Smooth muscle cell of the brain vasculature (primary cell): ENCODE measurements around the gene TVP23A.
"Not testable (repeated sequence)": the region's sequence is repeated elsewhere in the genome, so short reads cannot be mapped to it uniquely, and the experiment has no call there.

ENCODE experiments used
- DNase-seq: peaks from one replicate; pipeline ENCODE4 v3.0.0-alpha.2; 2012; ENCODE audit warnings: low read depth, low spot score

Gene TVP23A

DNA sequence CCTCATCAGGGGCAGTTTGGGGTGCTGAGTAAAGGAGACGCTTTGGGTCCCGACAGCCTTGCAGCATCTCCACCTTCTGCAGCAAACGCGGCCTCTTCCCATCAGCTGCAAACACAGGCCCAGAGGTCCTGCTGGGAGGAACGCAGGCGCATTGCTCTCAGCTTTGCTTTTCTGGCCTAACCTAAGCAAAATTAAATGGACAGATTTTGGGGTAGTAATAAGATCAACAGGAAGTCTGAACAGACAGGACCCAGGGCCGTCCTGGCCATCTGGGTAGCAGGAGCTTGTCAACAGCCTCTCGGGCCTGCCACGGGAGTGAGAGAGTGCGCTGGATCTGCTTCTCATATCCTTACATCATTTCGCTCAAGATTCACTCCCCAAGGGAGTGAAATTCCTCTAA lies 67.8 kb downstream of the TVP23A start:
- no peak for DNase-seq

DNA sequence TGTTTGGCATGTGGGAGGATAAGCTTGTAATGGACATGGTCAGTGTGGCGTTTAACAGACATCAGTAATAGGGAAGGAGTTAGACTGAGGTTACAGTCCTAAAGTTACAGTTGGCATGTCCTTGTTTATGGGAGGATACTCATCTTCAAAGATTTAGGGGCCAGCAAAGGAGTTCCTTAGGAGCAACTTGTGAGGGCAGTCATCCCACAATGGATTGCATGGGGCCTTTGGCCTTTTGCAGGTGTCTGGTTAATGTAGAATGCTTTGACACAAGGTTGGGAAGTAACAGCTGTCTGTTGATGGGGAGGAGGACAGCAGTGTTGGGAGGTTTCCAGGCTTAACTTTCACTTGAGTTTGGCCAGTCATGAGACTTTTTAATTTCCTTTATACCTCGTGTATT lies 72.8 kb downstream of the TVP23A start:
- no peak for DNase-seq

GRCh38 chr16:10744370-10745030 lies 74.1 kb downstream of the TVP23A start:
- DNase-seq = peak; percentile 26

DNA sequence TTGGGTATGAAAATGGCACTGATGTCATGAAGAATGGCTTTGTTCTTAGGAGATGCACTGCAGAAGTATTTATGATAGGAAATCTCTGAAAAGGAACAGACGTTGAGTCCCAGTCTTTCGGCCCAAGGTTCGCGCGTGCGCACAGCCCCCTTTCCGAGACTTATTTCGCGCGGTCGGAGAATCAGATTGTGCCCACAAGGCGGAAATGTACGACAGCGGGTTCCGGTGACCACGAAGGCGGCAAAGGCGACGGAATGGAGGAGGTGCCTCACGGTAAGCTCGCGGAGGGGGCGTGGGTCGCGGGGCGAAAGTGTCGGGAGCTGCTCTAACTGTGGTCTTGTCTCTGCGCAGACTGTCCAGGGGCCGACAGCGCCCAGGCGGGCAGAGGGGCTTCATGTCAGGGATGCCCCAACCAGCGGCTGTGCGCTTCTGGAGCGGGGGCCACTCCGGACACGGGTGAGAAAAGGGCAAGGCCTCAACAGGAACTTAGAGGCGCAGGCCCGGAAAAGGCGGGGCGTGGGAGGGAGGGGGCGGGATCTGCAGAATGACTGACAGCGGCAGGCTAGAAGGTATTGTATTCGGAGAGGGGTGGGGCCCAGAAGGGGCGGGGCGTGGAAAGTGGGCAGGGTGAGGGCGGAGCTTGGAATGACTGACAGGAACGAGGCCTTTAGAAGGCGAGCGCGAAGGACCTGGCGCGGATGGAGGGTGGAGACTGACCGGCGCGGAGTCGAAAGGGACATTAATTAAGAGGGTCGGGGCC lies 74.8 kb downstream of the TVP23A start, which contains the start of gene NUBP1:
Gene NUBP1, plus strand, starts transcription at position 233 of the 760 bp plus-strand sequence. Its CDS starts 22 bp downstream, at position 255.
- peak; percentile 99 for DNase-seq

DNA sequence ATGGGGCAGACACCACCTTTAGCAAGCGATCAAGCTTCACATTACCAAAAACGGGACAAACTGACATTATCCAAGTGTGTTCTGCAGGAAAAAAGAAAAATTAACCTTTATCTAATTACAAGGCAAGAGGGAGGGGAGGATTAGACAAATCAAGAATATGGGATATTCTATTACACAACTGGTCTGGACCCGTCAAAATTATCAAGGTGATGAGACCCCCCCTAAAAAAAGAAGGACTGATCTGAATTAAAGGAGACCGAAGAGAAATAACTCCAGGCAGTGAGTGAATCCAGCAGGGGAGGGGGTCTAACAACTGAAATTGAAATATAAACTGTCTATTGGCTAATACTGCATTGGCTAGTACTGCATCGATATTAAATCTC lies 75.4 kb downstream of the TVP23A start:
- DNase-seq = no peak

GRCh38 chr16:10741844-10742243 lies 76.8 kb downstream of the TVP23A start:
- DNase-seq = no peak

GRCh38 chr16:10741249-10741648 lies 77.3 kb downstream of the TVP23A start:
- DNase-seq = not testable (repeated sequence)

DNA sequence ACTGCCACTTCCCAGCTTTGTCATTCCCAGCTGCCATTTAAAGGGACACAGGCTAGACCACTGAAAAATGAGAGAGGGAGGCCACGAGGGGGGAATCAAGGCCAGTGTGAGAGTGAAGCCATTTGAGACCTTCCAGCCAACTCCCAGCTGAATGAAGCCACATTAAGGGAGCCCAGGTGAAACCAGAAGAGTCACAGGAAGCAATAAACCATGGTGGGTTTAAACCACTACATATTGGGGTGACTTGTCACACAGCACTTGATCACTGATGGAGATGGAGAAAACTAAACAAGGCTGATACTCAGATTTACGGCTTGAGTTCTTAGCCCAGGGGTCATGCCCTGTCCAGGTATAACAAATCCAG lies 77.8 kb downstream of the TVP23A start:
- DNase-seq = no peak

- no peak for DNase-seq
Measured at GRCh38 chr16:10740000-10740844, 78.4 kb downstream of the TVP23A start.

DNA sequence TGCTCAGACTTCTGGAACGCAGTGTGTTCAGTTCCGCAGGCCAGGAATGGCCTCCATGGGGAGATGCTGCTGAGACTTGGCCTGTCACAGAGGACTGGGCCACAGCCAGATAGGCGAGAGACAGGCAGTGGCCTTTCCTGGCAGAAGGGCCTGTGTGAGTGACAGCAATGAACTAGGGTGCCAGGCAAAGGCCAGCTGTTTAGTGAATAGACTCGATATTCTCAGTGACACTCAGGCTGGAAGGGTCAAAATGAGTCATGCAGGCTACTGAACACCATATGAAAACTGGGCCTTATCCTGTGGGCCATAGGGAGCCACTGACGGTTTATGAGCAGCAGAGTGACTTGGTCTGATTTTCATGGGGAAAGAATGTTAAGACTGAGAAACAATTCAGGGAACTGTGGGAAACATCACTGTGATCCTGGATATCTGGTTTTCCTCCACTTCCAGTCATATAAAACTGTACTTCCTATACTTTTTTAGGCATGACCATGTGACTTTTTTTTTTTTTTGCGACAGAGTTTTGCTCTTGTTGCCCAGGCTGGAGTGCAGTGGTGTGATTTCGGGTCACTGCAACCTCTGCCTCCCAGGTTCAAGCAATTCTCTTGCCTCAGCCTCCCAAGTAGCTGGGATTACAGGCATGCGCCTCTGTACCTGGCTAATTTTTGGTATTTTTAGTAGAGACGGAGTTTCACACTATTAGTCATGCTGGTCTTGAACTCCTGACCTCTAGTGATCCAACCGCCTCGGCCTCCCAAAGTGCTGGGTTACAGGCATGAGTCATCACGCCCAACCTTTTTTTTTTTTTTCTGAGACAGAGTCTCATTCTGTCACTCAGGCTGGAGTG lies 80.1 kb downstream of the TVP23A start:
- no peak for DNase-seq

GRCh38 chr16:10737068-10737625 lies 81.4 kb downstream of the TVP23A start:
- peak; percentile 37 for DNase-seq

DNA sequence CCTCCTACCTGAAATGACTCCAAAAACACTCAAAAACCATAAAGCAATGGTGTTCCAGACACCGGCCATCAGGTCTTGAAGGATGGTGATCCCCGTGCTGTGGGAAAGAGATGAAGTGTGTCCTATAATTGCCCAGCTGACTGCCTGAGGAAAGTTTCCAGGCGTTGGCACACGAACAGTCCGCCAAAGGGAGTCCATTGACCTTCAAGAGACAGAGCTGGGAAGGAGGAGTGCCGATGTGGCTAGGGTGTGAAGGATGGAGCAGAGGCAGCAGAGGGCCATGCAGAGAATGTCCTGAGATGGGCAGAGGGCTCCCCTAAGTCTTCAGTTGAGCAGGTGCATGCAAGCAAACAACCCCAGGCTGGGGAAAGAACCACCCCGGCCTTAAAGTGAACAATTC lies 86.8 kb downstream of the TVP23A start:
- DNase-seq = no peak

- DNase-seq = no peak
Measured at GRCh38 chr16:10729104-10730048, 89.2 kb downstream of the TVP23A start.

DNA sequence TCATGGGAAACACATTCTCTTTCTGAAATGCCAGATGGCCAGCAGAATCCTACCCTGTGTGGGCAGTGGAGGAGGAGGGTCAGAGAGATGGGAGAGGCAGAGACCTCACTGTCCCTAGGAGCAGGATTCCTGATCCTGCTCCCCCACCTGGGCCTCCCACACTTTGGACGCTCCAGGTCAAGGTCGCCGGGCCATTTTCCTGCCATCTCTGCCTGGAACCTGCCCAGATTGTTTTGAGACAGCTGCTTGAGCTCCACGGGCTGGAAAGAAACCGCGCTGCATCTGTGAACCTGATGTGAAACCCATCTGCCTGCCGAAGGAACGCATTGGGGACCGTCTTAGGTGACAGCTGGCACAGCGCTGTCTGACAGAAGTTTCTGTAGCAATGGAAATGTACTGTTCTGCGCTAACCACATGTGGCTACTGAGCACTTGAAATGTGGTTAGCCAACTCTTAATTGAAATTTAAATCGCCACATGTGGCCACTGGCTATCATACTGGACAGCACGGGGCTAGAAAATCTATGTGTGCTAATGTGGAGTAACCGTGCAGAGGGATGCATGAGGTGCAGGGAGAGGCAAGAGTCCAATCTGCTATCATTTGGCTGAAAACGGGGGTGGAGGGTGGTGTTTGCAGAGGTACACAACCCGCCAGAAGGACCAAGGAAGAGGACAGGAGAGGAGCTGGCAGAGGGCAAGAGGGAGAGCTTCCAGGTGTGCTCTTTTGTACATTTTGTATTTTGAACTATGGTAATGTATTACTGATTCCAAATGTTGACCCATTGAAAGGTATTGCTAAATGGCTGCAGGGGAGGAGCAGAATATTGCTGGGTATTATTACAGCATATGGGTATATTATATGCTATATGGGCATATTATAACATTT lies 90.3 kb downstream of the TVP23A start:
- no peak for DNase-seq
